Measurements from ENCODE around the gene SIN3B.

SIN3B gene

DNA sequence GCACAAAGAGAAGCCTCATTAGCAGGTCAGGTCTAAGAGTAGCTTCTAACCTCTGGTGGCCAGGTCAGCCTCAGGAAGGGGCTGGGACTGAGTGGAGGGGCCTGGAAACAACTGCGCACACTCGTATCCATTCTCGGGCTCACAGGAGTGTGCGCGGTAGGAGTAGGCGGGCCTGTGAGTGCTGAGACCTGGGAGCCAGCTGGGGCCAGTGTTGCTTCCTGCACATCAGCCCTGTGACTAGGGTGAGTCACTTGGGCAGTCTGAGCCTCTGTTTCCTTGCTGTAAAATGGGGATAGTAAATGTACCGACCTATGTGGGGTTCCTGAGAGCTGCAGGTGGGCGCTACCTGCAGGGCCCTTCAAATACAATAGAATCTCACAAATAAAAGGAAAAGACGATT, 26.9 kb downstream of the SIN3B start:
- TF ChIP-seq, protein P1, sequence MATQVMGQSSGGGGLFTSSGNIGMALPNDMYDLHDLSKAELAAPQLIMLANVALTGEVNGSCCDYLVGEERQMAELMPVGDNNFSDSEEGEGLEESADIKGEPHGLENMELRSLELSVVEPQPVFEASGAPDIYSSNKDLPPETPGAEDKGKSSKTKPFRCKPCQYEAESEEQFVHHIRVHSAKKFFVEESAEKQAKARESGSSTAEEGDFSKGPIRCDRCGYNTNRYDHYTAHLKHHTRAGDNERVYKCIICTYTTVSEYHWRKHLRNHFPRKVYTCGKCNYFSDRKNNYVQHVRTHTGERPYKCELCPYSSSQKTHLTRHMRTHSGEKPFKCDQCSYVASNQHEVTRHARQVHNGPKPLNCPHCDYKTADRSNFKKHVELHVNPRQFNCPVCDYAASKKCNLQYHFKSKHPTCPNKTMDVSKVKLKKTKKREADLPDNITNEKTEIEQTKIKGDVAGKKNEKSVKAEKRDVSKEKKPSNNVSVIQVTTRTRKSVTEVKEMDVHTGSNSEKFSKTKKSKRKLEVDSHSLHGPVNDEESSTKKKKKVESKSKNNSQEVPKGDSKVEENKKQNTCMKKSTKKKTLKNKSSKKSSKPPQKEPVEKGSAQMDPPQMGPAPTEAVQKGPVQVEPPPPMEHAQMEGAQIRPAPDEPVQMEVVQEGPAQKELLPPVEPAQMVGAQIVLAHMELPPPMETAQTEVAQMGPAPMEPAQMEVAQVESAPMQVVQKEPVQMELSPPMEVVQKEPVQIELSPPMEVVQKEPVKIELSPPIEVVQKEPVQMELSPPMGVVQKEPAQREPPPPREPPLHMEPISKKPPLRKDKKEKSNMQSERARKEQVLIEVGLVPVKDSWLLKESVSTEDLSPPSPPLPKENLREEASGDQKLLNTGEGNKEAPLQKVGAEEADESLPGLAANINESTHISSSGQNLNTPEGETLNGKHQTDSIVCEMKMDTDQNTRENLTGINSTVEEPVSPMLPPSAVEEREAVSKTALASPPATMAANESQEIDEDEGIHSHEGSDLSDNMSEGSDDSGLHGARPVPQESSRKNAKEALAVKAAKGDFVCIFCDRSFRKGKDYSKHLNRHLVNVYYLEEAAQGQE (IDR thresholded peaks at IDR 0.05; ENCODE audit: insufficient read depth in 1 of 2, low read depth in 2 of 2, low read length in 2 of 2), result no peak
- TF ChIP-seq SIN3A (IDR thresholded peaks at IDR 0.05; ENCODE audit: borderline replicate concordance, insufficient read depth, low read length), result no peak
- TF ChIP-seq FOXP2 (optimal IDR thresholded peaks at IDR 0.05; ENCODE audit: borderline replicate concordance, extremely low read depth, extremely low read length, insufficient read depth), result no peak
- no peak for TF ChIP-seq TAF1 (IDR thresholded peaks at IDR 0.05; ENCODE audit: borderline replicate concordance, insufficient read depth, low read length)
- TF ChIP-seq POLR2AphosphoS5 (IDR thresholded peaks at IDR 0.05; ENCODE audit: low read depth, low read length), result no peak

DNA sequence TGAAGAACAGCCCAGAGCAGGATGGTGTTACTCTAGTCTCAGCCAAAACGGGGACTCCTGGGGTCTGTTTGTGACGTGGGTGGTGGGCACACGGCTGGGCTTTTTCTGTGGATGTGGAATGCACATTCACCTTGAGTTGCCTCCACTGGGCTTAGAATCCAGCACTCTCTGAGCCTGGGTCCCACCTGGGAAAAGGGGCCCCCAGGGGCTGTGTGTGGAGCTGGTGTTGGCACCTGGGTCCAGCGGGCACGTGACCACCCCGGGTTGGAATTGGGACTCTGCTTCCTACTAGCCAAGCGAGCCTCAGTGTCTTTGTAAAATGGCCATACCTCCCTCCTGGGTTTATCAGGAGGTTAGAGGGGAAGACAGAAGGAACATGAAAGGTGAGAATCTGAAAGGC, 30.4 kb downstream of the SIN3B start:
- TF ChIP-seq SIN3A (IDR thresholded peaks at IDR 0.05; ENCODE audit: borderline replicate concordance, insufficient read depth, low read length) (no peak), POLR2AphosphoS5 (IDR thresholded peaks at IDR 0.05; ENCODE audit: low read depth, low read length) (no peak), FOXP2 (optimal IDR thresholded peaks at IDR 0.05; ENCODE audit: borderline replicate concordance, extremely low read depth, extremely low read length, insufficient read depth) (no peak), TAF1 (IDR thresholded peaks at IDR 0.05; ENCODE audit: borderline replicate concordance, insufficient read depth, low read length) (no peak)
- TF ChIP-seq, protein P1 (IDR thresholded peaks at IDR 0.05; ENCODE audit: insufficient read depth in 1 of 2, low read depth in 2 of 2, low read length in 2 of 2), result no peak

DNA sequence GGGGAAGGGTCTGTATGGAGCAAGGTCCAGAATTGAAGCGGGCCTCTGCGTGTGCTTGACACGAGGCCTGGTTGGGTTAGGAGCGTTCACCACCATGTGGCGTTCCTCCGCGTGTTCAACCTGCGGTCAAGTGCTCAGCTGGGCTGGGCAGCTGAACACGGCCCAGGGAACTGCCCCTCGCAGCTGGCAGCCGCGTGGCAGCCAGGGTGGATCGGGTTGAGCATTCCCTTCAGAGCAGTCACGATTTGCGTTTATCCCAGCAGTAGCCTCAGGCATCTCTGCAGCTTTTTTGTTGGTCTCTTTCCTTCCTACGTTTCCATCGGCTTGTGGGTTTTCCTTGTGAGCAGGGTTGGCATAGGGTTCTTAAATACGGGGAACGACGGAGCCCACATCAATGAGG, 30.9 kb downstream of the SIN3B start:
- TF ChIP-seq TAF1 (IDR thresholded peaks at IDR 0.05; ENCODE audit: borderline replicate concordance, insufficient read depth, low read length), result no peak
- TF ChIP-seq SIN3A (IDR thresholded peaks at IDR 0.05; ENCODE audit: borderline replicate concordance, insufficient read depth, low read length), result no peak
- no peak for TF ChIP-seq FOXP2 (optimal IDR thresholded peaks at IDR 0.05; ENCODE audit: borderline replicate concordance, extremely low read depth, extremely low read length, insufficient read depth)
- TF ChIP-seq, protein P1 (IDR thresholded peaks at IDR 0.05; ENCODE audit: insufficient read depth in 1 of 2, low read depth in 2 of 2, low read length in 2 of 2), result no peak
- TF ChIP-seq POLR2AphosphoS5 (IDR thresholded peaks at IDR 0.05; ENCODE audit: low read depth, low read length), result no peak

DNA sequence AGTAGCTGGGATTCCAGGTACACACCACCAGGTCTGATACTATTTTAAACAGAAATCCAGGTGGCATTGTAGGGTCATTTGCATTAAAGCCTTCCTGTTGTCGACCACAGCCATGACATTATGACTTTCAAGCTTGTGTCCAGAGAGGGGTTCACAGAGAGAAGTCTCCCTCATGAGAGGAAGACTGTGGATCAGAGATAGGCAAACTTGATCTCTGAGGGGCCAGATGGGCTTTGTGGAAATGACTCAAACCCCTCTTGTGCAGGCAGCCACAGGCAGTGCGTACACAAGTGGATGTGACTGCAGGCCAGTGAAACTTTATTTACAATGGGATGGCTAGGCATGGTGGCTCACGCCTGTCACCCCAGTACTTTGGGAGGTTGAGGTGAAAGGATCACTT, 31.8 kb downstream of the SIN3B start:
- TF ChIP-seq FOXP2 (optimal IDR thresholded peaks at IDR 0.05; ENCODE audit: borderline replicate concordance, extremely low read depth, extremely low read length, insufficient read depth) (no peak), SIN3A (IDR thresholded peaks at IDR 0.05; ENCODE audit: borderline replicate concordance, insufficient read depth, low read length) (no peak), POLR2AphosphoS5 (IDR thresholded peaks at IDR 0.05; ENCODE audit: low read depth, low read length) (no peak), TAF1 (IDR thresholded peaks at IDR 0.05; ENCODE audit: borderline replicate concordance, insufficient read depth, low read length) (no peak)
- TF ChIP-seq, protein P1 (IDR thresholded peaks at IDR 0.05; ENCODE audit: insufficient read depth in 1 of 2, low read depth in 2 of 2, low read length in 2 of 2), result no peak

DNA sequence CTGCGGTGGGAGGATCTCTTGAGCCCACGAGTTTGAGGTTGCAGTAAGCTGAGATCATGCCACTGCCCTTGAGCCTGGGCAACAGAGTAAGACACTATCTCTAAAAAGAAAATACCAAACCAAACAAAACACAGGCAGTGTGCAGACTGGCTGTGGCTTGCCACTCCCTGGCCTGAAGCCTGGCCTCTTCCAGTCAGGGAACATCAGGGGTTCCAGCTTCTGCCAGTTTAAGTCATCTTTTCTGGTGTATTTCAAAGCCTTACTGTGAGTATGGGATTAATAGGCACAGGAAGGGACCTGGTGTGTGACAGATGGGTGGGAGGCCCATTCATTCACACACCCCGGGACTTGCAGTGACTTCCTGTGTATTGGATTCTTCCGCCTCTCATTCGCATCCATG, 32.6 kb downstream of the SIN3B start:
- TF ChIP-seq SIN3A (IDR thresholded peaks at IDR 0.05; ENCODE audit: borderline replicate concordance, insufficient read depth, low read length), result no peak
- TF ChIP-seq TAF1 (IDR thresholded peaks at IDR 0.05; ENCODE audit: borderline replicate concordance, insufficient read depth, low read length), result no peak
- TF ChIP-seq, protein P1 (IDR thresholded peaks at IDR 0.05; ENCODE audit: insufficient read depth in 1 of 2, low read depth in 2 of 2, low read length in 2 of 2), result no peak
- no peak for TF ChIP-seq FOXP2 (optimal IDR thresholded peaks at IDR 0.05; ENCODE audit: borderline replicate concordance, extremely low read depth, extremely low read length, insufficient read depth)
- no peak for TF ChIP-seq POLR2AphosphoS5 (IDR thresholded peaks at IDR 0.05; ENCODE audit: low read depth, low read length)

All from PFSK-1 (cell line).